Measurements from ENCODE around the gene PCDHB12.
"Not testable (repeated sequence)": the region's sequence is repeated elsewhere in the genome, so short reads cannot be mapped to it uniquely, and the experiment has no call there.

- not testable (repeated sequence) for TF ChIP-seq CTCF (conservative IDR thresholded peaks at IDR 0.05 in 1 of 2, IDR thresholded peaks at IDR 0.05 in 1 of 2; ENCODE audit: extremely low read depth in 1 of 2, insufficient read depth in 1 of 2, low read depth in 1 of 2, low read length in 2 of 2); EZH2 (IDR thresholded peaks at IDR 0.05; ENCODE audit: borderline replicate concordance, low read length)
Observed at GRCh38 chr5:141174291-141175104, 34.0 kb upstream of the PCDHB12 start.
